HG03196 (cell line): Measurements from ENCODE around the gene MCM5.
"Not testable (repeated sequence)": the region's sequence is repeated elsewhere in the genome, so short reads cannot be mapped to it uniquely, and the experiment has no call there.

ENCODE experiments used
- ATAC-seq: cut with Tn5 transposase; IDR thresholded peaks from one replicate; pipeline ENCODE4 v1.9.1; 2021; ENCODE audit not compliant: unreplicated experiment

The MCM5 gene

GRCh38 chr22:35431483-35432227 is 31.7 kb downstream of the MCM5 start:
- ATAC-seq = no peak

GRCh38 chr22:35432228-35432905 is 32.4 kb downstream of the MCM5 start:
- no peak for ATAC-seq

GRCh38 chr22:35434061-35434710 is 34.2 kb downstream of the MCM5 start:
- no peak for ATAC-seq

GRCh38 chr22:35435201-35435740 is 35.3 kb downstream of the MCM5 start:
- ATAC-seq = no peak

GRCh38 chr22:35436421-35436820 is 36.5 kb downstream of the MCM5 start:
- ATAC-seq = no peak

- no peak for ATAC-seq
Observed at GRCh38 chr22:35437049-35437448, 37.1 kb downstream of the MCM5 start.

GRCh38 chr22:35438673-35439364 is 38.9 kb downstream of the MCM5 start:
- not testable (repeated sequence) for ATAC-seq

- ATAC-seq = no peak
Observed at GRCh38 chr22:35439365-35439717, 39.4 kb downstream of the MCM5 start.

GRCh38 chr22:35440129-35440528 is 40.2 kb downstream of the MCM5 start:
- no peak for ATAC-seq

GRCh38 chr22:35441489-35442100 is 41.7 kb downstream of the MCM5 start:
- no peak for ATAC-seq

- ATAC-seq = no peak
Observed at GRCh38 chr22:35442471-35442870, 42.5 kb downstream of the MCM5 start.

GRCh38 chr22:35443338-35443737 is 43.4 kb downstream of the MCM5 start:
- no peak for ATAC-seq

GRCh38 chr22:35443790-35444684 is 44.1 kb downstream of the MCM5 start:
- ATAC-seq = no peak

- ATAC-seq = no peak
Observed at GRCh38 chr22:35444685-35445399, 44.9 kb downstream of the MCM5 start.

GRCh38 chr22:35445933-35446332 is 46.0 kb downstream of the MCM5 start:
- no peak for ATAC-seq

- ATAC-seq = no peak
Observed at GRCh38 chr22:35446365-35446764, 46.4 kb downstream of the MCM5 start.

- no peak for ATAC-seq
Observed at GRCh38 chr22:35448523-35448922, 48.6 kb downstream of the MCM5 start.

GRCh38 chr22:35449829-35450689 is 50.1 kb downstream of the MCM5 start:
- no peak for ATAC-seq
